ENCODE results near the gene KCNK2. TPM values are rescaled to one million over a fixed set of nuclear protein-coding genes. Genes with fewer than 3 reads are reported as not detected.

KCNK2 gene
- total RNA-seq, 2 experiments from 2014 or later, result not detected

DNA sequence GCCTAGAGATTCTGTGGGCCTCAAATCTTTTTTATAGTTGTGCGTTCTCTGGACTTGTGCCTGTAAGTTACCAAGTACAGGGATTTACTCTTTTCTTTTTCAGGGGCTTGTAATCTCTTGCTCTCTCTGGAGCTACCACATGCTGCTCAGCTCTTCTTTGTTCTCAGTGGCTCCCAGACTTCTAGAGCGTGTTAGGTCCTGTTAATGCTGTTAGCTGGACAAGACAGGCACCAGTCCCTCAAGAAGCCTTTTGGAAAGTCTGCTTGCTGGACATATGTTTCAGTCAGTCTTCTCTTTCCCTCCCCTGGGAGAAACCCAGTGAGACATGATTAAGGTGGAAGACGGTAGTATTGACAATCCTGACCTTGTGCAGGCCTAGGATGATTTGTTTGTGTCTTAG, 29.4 kb downstream of the KCNK2 start:
- peaks cover 2% of the 10 kb centered on the region for H3K27me3 Mint-ChIP-seq
- no peaks in the 10 kb centered on the region for H3K4me1 Mint-ChIP-seq (ENCODE audit: low read depth)
- no peak overlapping the region for H3K4me3 Mint-ChIP-seq
- H3K36me3 Mint-ChIP-seq, result no peaks in the 10 kb centered on the region
- H3K27ac Mint-ChIP-seq, result no peak overlapping the region
- H3K9me3 Mint-ChIP-seq, result no peaks in the 10 kb centered on the region
- ChIA-PET CTCF (no interaction called here), POLR2A (no interaction called here)
- no peak for DNase-seq
- intact Hi-C loops (cut with micrococcal nuclease), result no loop called here

DNA sequence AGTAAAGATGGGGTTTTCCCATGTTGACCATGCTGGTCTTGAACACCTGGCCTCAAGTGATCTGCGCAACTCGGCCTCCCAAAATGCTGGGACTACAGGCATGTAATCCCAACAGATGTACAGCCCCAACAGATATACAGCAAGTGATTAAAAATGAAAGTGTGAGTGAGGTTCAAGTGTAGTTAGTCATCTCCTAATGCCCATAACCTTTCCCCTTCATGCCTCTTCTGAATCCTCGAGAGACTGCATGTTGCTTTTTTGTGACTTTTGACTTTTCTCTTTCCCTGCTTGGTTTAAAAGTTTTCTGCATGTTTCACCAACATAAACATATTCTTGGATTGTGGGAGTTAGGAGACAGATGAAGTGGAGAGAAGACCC, 31.2 kb downstream of the KCNK2 start:
- no peak overlapping the region for H3K27ac Mint-ChIP-seq
- H3K4me1 Mint-ChIP-seq (ENCODE audit: low read depth), result no peaks in the 10 kb centered on the region
- intact Hi-C loops (cut with micrococcal nuclease), result no loop called here
- no peak overlapping the region for H3K4me3 Mint-ChIP-seq
- ChIA-PET POLR2A (no interaction called here), CTCF (no interaction called here)
- H3K9me3 Mint-ChIP-seq, result no peaks in the 10 kb centered on the region
- peaks cover 2% of the 10 kb centered on the region for H3K27me3 Mint-ChIP-seq
- DNase-seq, result no peak
- H3K36me3 Mint-ChIP-seq, result no peaks in the 10 kb centered on the region

DNA sequence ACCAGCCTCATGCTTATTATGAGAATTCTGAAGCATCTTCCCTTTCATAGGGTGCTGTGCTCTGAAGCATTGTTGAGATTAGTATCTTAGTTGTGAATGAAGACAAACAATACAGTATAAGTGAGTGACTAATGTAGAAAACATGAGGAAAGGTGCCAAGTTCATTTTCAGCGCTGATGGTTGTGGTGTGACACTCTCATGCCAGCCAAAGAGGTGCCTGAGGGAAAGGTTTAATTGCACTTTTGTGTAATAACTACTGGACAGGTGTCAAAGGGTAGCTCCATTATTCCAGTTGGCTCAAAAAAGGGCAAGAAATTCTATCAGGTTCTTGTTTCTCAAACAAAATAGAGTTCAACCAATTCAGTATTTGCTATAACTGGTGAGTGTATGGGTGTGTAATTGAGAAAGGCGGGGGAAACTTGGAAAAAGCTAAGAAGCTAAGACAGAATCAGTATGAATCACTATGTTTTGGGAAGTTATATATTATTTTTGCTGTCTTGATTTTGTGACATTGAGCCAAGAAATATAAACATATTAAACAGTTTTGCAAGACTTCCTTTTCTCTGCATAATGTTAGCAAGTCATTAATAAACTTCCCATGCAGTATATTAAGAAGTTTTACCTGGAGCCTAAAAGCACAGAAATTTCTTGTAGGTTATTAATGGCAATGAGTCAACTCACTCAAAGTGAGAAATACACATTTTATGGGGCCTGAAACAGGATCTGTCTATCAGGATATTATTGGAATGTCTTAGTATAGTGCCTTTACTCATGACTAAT, 31.8 kb downstream of the KCNK2 start:
- peaks cover 2% of the 10 kb centered on the region for H3K27me3 Mint-ChIP-seq
- no peak overlapping the region for H3K27ac Mint-ChIP-seq
- intact Hi-C loops (cut with micrococcal nuclease), result no loop called here

DNA sequence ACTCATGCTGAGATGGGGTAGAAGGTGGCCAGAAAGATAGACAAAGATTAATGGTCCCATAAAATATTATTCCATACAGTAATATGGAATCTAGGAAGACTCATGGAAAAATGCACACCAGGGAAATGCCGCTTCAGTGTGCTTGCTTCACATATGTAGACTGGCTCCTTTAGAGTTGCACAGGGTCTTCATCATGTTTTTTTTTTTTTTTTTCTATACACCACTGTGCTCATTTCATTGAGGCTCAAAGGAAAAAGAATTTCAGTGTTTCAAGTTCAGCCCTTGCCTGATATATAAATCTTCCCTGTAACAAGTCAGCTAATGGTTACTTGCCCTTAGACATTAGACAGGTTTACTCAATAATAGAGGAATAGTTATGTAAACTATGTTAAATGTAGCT, 33.2 kb downstream of the KCNK2 start:
- no peak overlapping the region for H3K27ac Mint-ChIP-seq
- no peaks in the 10 kb centered on the region for H3K4me1 Mint-ChIP-seq (ENCODE audit: low read depth)
- POLR2A ChIA-PET, result no interaction called here
- CTCF ChIA-PET, result no interaction called here
- no peaks in the 10 kb centered on the region for H3K9me3 Mint-ChIP-seq
- H3K36me3 Mint-ChIP-seq, result no peaks in the 10 kb centered on the region
- peaks cover 2% of the 10 kb centered on the region for H3K27me3 Mint-ChIP-seq
- no peak for DNase-seq
- intact Hi-C loops (cut with micrococcal nuclease), result no loop called here
- H3K4me3 Mint-ChIP-seq, result no peak overlapping the region

More for the DNA sequence above, 31.8 kb downstream of the KCNK2 start:
- ChIA-PET CTCF (no interaction called here), POLR2A (no interaction called here)
- Mint-ChIP-seq H3K4me1 (ENCODE audit: low read depth) (no peaks in the 10 kb centered on the region), H3K4me3 (no peak overlapping the region), H3K36me3 (no peaks in the 10 kb centered on the region), H3K9me3 (no peaks in the 10 kb centered on the region)
- DNase-seq, result no peak

DNA sequence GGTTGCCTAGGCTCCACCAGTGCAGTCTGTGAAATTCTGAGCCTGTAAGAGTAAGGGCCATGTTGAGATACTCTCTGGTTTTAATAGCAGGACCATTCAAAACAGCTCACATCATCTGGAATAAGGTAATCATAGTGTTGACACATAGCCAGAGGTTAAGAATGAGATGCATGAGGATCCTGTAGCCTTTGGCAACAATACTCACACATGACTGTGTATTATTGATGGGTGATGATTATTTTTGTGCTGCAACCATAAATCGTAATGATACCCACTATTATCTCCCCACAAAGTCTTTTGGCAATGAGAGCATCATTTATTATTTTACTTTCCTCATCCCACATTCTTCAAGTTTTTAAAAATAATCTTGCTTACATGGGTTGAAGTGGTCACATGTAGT, 35.5 kb downstream of the KCNK2 start:
- Mint-ChIP-seq H3K4me3 (no peak overlapping the region), H3K4me1 (ENCODE audit: low read depth) (no peaks in the 10 kb centered on the region), H3K9me3 (no peaks in the 10 kb centered on the region), H3K27ac (no peak overlapping the region), H3K36me3 (no peaks in the 10 kb centered on the region), H3K27me3 (peaks cover 2% of the 10 kb centered on the region)
- no peak for DNase-seq
- intact Hi-C loops (cut with micrococcal nuclease), result no loop called here
- POLR2A ChIA-PET, result no interaction called here
- CTCF ChIA-PET, result no interaction called here

DNA sequence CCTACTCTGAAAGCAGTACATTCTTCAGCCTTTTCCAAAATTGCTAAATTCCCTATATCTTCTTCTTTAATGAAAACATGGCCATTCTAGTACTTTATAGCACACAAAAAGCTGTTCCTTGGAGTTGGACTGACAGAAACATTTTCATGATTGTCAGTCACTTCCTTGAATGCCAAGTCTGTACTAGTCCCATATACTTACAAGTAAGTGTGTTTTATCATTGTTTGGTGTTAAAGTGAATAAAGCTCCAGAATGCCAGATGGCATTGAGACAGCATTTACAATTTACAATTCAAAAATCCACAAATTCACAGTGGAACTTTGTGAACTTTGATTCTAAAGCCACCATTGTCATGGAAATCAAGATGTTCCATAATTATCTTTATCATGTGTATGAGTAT, 36.5 kb downstream of the KCNK2 start:
- Mint-ChIP-seq H3K4me1 (ENCODE audit: low read depth) (no peaks in the 10 kb centered on the region), H3K27me3 (peaks cover 2% of the 10 kb centered on the region), H3K9me3 (no peaks in the 10 kb centered on the region), H3K36me3 (no peaks in the 10 kb centered on the region), H3K27ac (no peak overlapping the region), H3K4me3 (no peak overlapping the region)
- ChIA-PET POLR2A (no interaction called here), CTCF (no interaction called here)
- intact Hi-C loops (cut with micrococcal nuclease), result no loop called here
- no peak for DNase-seq

DNA sequence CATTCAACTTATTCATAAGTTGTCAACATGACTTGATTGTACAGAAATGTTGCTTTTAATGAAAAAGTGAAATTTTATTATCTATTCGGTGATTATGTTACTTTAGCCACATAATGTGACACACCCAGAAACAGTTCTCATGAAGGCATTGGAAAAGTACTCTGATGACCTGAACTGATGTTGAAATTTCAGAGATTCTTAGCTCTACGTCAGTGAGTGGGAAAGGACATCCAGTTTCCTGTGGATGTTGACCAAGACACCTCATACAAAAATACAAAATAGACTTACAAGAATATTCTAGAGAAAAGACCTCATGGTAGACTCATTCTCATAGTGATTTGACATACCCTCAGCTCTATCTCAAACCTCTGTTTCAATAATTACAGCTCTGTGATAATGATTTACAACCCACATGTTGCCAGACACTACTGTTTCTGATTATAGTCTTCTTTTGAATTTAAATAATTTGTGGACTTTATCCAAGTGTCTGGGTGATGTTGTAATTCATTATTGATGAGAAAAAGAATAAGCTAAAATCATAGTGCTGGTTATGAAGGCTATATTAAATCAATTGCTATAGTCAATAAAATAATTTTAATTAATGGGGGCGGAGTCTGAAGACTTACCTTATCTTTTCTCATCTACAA, 37.3 kb downstream of the KCNK2 start:
- no peak for DNase-seq
- Mint-ChIP-seq H3K27ac (no peak overlapping the region), H3K9me3 (no peaks in the 10 kb centered on the region), H3K4me1 (ENCODE audit: low read depth) (no peaks in the 10 kb centered on the region), H3K4me3 (no peak overlapping the region), H3K27me3 (peaks cover 2% of the 10 kb centered on the region), H3K36me3 (no peaks in the 10 kb centered on the region)
- intact Hi-C loops (cut with micrococcal nuclease), result no loop called here
- ChIA-PET CTCF (no interaction called here), POLR2A (no interaction called here)

DNA sequence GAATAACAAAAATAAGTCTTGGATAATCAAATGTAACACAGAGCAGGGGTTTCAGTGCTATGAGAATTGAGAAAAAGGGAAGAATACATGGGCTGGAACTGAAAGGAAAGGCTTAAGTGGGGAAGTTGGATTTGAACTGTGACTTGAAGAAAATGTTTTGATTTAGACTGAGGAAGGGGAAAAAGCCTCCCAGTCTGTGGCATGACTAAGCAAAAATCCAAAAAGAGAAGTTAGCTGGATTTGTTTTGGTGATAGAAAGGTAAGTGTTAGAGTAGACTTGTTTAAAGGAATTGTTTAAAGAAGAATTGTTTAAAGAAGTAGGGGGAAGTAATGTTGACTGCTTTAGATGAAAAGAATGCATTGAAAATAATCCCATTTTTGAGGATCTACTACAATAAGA, 46.0 kb downstream of the KCNK2 start:
- Mint-ChIP-seq H3K27me3 (peaks cover 2% of the 10 kb centered on the region), H3K9me3 (no peaks in the 10 kb centered on the region), H3K4me3 (no peak overlapping the region), H3K27ac (no peak overlapping the region), H3K4me1 (ENCODE audit: low read depth) (no peaks in the 10 kb centered on the region), H3K36me3 (no peaks in the 10 kb centered on the region)
- ChIA-PET POLR2A (no interaction called here), CTCF (no interaction called here)
- intact Hi-C loops (cut with micrococcal nuclease), result no loop called here
- DNase-seq, result no peak

DNA sequence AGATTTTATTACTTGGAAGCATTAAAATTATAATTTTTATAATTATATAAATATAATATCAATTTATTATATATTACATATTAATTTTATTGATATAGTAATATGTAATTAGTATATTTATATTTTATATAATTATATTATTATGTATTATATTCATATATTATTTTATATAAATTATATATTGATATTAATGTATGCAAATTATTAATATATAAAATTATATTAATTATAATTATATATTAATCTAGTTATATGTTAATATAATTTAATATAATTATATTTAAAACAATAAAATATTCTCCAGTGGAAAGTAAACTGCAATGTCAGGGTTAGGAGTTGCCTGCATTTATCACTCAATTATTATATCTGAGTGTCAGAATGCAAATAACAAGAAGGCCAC, 48.8 kb downstream of the KCNK2 start:
- ChIA-PET CTCF (no interaction called here), POLR2A (no interaction called here)
- Mint-ChIP-seq H3K4me3 (no peak overlapping the region), H3K27ac (no peak overlapping the region), H3K27me3 (no peaks in the 10 kb centered on the region), H3K4me1 (ENCODE audit: low read depth) (no peaks in the 10 kb centered on the region), H3K9me3 (no peaks in the 10 kb centered on the region), H3K36me3 (no peaks in the 10 kb centered on the region)
- DNase-seq, result no peak
- intact Hi-C loops (cut with micrococcal nuclease), result no loop called here

DNA sequence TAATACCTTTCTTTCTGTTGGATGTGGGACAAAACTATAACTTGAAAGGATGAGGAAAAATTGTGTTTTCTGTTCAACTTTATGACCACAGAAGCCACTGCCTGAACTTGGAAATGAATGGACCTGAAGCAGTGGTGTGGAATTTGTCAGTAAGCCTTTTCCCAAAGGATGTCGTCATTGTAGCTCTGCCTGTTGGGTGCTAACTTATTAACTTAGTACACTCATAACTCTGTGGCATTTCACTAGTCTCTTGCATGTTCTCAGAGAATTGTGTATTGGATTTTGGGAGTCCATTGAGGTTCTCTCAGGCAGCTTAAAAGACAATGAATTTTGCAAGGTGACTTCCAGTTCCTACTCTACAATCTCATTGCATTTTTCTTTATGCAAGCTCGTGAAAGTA, 49.6 kb downstream of the KCNK2 start:
- H3K27ac Mint-ChIP-seq, result no peak overlapping the region
- H3K36me3 Mint-ChIP-seq, result no peaks in the 10 kb centered on the region
- DNase-seq, result no peak
- no peaks in the 10 kb centered on the region for H3K4me1 Mint-ChIP-seq (ENCODE audit: low read depth)
- H3K9me3 Mint-ChIP-seq, result no peaks in the 10 kb centered on the region
- no peaks in the 10 kb centered on the region for H3K27me3 Mint-ChIP-seq
- intact Hi-C loops (cut with micrococcal nuclease), result no loop called here
- ChIA-PET POLR2A (no interaction called here), CTCF (no interaction called here)
- H3K4me3 Mint-ChIP-seq, result no peak overlapping the region

DNA sequence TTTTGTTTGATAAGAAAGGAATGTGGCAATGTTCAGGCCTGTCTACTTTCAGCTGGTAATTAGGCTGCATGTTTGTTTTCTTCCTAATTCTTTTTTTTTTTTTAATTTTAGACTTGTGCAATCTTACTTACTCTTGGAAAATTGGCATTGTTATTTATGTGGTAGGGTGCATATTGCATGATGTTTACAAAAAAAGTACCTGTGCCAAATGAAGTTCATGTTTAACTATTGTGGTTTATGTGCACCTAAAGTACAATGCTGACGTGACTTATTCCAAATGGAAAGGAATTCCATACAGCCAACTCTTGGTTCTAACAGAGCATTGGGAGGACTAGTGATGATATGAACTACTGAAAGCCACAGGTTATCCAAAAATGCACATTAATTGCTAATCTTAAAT, 51.0 kb downstream of the KCNK2 start:
- no peaks in the 10 kb centered on the region for H3K4me1 Mint-ChIP-seq (ENCODE audit: low read depth)
- ChIA-PET CTCF (no interaction called here), POLR2A (no interaction called here)
- H3K9me3 Mint-ChIP-seq, result no peaks in the 10 kb centered on the region
- no peak overlapping the region for H3K27ac Mint-ChIP-seq
- H3K4me3 Mint-ChIP-seq, result no peak overlapping the region
- H3K27me3 Mint-ChIP-seq, result no peaks in the 10 kb centered on the region
- intact Hi-C loops (cut with micrococcal nuclease), result no loop called here
- H3K36me3 Mint-ChIP-seq, result no peaks in the 10 kb centered on the region
- DNase-seq, result no peak

DNA sequence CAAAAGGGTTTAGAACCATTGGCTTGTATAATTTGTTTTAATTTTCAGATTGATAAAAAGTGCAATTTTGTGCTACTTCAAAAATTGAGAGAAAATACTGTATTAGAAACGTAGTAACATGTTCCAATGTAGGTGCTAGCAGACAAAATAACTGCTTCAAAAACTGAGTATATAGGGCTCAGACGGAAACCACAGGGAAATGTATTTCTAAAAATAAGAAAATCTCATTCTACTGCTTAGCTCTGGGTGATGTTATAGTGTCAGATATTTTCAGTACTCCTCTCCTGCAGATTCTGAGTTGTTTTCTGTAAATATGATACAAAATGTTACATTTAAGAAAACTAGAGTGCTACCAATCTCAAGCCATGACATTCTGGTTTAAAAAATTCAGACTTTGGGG, 55.4 kb downstream of the KCNK2 start:
- Mint-ChIP-seq H3K27ac (no peak overlapping the region), H3K9me3 (peaks cover 6% of the 10 kb centered on the region), H3K27me3 (no peaks in the 10 kb centered on the region), H3K4me3 (no peak overlapping the region), H3K4me1 (ENCODE audit: low read depth) (no peaks in the 10 kb centered on the region), H3K36me3 (no peaks in the 10 kb centered on the region)
- ChIA-PET POLR2A (no interaction called here), CTCF (no interaction called here)
- DNase-seq, result no peak
- intact Hi-C loops (cut with micrococcal nuclease), result no loop called here

DNA sequence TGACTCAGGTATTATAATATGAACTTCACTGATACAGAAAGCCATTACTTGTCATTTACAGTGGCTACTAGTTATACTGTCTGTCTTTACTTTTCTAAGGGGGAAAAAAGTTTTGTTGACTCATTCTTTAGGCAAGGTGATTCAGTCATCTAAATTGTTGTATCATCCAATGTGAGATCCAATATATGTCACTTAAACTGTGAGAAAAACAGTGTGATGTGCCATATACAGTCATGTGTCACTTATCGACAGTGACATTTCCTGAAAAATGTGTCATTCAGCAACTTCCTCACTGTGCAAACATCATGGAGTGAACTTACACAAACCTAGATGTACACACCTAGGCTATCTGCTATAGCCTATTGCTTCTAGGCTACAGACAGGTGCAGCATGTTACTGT, 57.6 kb downstream of the KCNK2 start:
- Mint-ChIP-seq H3K4me3 (no peak overlapping the region), H3K4me1 (ENCODE audit: low read depth) (no peaks in the 10 kb centered on the region), H3K36me3 (no peaks in the 10 kb centered on the region), H3K27me3 (no peaks in the 10 kb centered on the region), H3K27ac (no peak overlapping the region), H3K9me3 (peaks cover 6% of the 10 kb centered on the region)
- intact Hi-C loops (cut with micrococcal nuclease), result no loop called here
- no peak for DNase-seq
- POLR2A ChIA-PET, result no interaction called here
- CTCF ChIA-PET, result no interaction called here

Data from activated CD4-positive, alpha-beta memory T cell treated with anti-CD3 and anti-CD28 coated beads for 36 hours (primary cell).